ENCODE results near the gene AAK1.
A peak's percentile ranks its signal among the peaks of the same experiment; 100 is the strongest.

Gene AAK1

GRCh38 chr2:69494126-69494525 is 149.4 kb downstream of the AAK1 start:
- H2AFZ ChIP-seq (ENCODE audit: low read depth, low read length) = no peak overlapping the region
- TF ChIP-seq EZH2phosphoT487 (IDR thresholded peaks at IDR 0.05; ENCODE audit: low read depth) = no peak
- TF ChIP-seq CTCF (IDR thresholded peaks at IDR 0.05; ENCODE audit: low read depth, low read length) = no peak
- H3K4me1 ChIP-seq (ENCODE audit: low read length) = peaks cover 9% of the 10 kb centered on the region
- no peaks in the 10 kb centered on the region for H4K20me1 ChIP-seq (ENCODE audit: insufficient read depth, low read length)
- H3K36me3 ChIP-seq (replicated peaks; ENCODE audit: low read depth, low read length) = no peaks in the 10 kb centered on the region
- H3K27ac ChIP-seq (ENCODE audit: low read length) = no peak overlapping the region
- H3K9ac ChIP-seq (ENCODE audit: low read length) = no peak overlapping the region
- H3K4me2 ChIP-seq (ENCODE audit: low read length) = no peak overlapping the region
- H3K79me2 ChIP-seq (ENCODE audit: low read length) = no peaks in the 10 kb centered on the region
- H3K27me3 ChIP-seq (ENCODE audit: low read depth, low read length) = no peaks in the 10 kb centered on the region
- no peak overlapping the region for H3K4me3 ChIP-seq (ENCODE audit: low read length)
- no peaks in the 10 kb centered on the region for H3K9me3 ChIP-seq (ENCODE audit: insufficient read depth, low read length)

- no peak overlapping the region for H3K9ac ChIP-seq (ENCODE audit: low read length)
- H3K4me1 ChIP-seq (ENCODE audit: low read length) = peaks cover 3% of the 10 kb centered on the region; the same call in 1 of the 2 replicates
- TF ChIP-seq CTCF (IDR thresholded peaks at IDR 0.05; ENCODE audit: low read depth, low read length) (peak; percentile 10; the same call in 1 of the 2 replicates), EZH2phosphoT487 (IDR thresholded peaks at IDR 0.05; ENCODE audit: low read depth) (no peak)
- no peaks in the 10 kb centered on the region for H4K20me1 ChIP-seq (ENCODE audit: insufficient read depth, low read length)
- H3K36me3 ChIP-seq (replicated peaks; ENCODE audit: low read depth, low read length) = no peaks in the 10 kb centered on the region
- no peak overlapping the region for H3K4me2 ChIP-seq (ENCODE audit: low read length)
- H3K27ac ChIP-seq (ENCODE audit: low read length) = no peak overlapping the region
- H2AFZ ChIP-seq (ENCODE audit: low read depth, low read length) = no peak overlapping the region
- no peaks in the 10 kb centered on the region for H3K27me3 ChIP-seq (ENCODE audit: low read depth, low read length)
- no peaks in the 10 kb centered on the region for H3K9me3 ChIP-seq (ENCODE audit: insufficient read depth, low read length)
- H3K4me3 ChIP-seq (ENCODE audit: low read length) = no peak overlapping the region
- no peaks in the 10 kb centered on the region for H3K79me2 ChIP-seq (ENCODE audit: low read length)
Measured at GRCh38 chr2:69493268-69493667, 150.3 kb downstream of the AAK1 start.

GRCh38 chr2:69491864-69492263 is 151.7 kb downstream of the AAK1 start:
- Histone ChIP-seq H3K4me2 (ENCODE audit: low read length) (no peak overlapping the region), H3K27ac (ENCODE audit: low read length) (no peak overlapping the region)

GRCh38 chr2:69490486-69490885 is 153.1 kb downstream of the AAK1 start:
- no peak overlapping the region for H3K9ac ChIP-seq (ENCODE audit: low read length)
- no peaks in the 10 kb centered on the region for H3K79me2 ChIP-seq (ENCODE audit: low read length)
- H3K27me3 ChIP-seq (ENCODE audit: low read depth, low read length) = no peaks in the 10 kb centered on the region
- no peaks in the 10 kb centered on the region for H3K9me3 ChIP-seq (ENCODE audit: insufficient read depth, low read length)
- no peak for TF ChIP-seq CTCF (IDR thresholded peaks at IDR 0.05; ENCODE audit: low read depth, low read length)
- no peak for TF ChIP-seq EZH2phosphoT487 (IDR thresholded peaks at IDR 0.05; ENCODE audit: low read depth)
- peaks cover 3% of the 10 kb centered on the region; the same call in 1 of the 2 replicates for H3K4me1 ChIP-seq (ENCODE audit: low read length)
- H3K27ac ChIP-seq (ENCODE audit: low read length) = no peak overlapping the region
- H4K20me1 ChIP-seq (ENCODE audit: insufficient read depth, low read length) = no peaks in the 10 kb centered on the region
- no peaks in the 10 kb centered on the region for H3K36me3 ChIP-seq (replicated peaks; ENCODE audit: low read depth, low read length)
- no peak overlapping the region for H2AFZ ChIP-seq (ENCODE audit: low read depth, low read length)
- H3K4me2 ChIP-seq (ENCODE audit: low read length) = no peak overlapping the region
- no peak overlapping the region for H3K4me3 ChIP-seq (ENCODE audit: low read length)

More at GRCh38 chr2:69491864-69492263, 151.7 kb downstream of the AAK1 start:
- Histone ChIP-seq H3K79me2 (ENCODE audit: low read length) (no peaks in the 10 kb centered on the region), H3K9me3 (ENCODE audit: insufficient read depth, low read length) (no peaks in the 10 kb centered on the region), H2AFZ (ENCODE audit: low read depth, low read length) (no peak overlapping the region), H3K4me1 (ENCODE audit: low read length) (peaks cover 3% of the 10 kb centered on the region; the same call in 1 of the 2 replicates), H3K27me3 (ENCODE audit: low read depth, low read length) (no peaks in the 10 kb centered on the region), H3K4me3 (ENCODE audit: low read length) (no peak overlapping the region), H4K20me1 (ENCODE audit: insufficient read depth, low read length) (no peaks in the 10 kb centered on the region), H3K36me3 (replicated peaks; ENCODE audit: low read depth, low read length) (no peaks in the 10 kb centered on the region), H3K9ac (ENCODE audit: low read length) (no peak overlapping the region)
- TF ChIP-seq EZH2phosphoT487 (IDR thresholded peaks at IDR 0.05; ENCODE audit: low read depth) = no peak
- TF ChIP-seq CTCF (IDR thresholded peaks at IDR 0.05; ENCODE audit: low read depth, low read length) = no peak

Measured in OCI-LY3 (cell line).